Measurements from ENCODE around the gene SERPINB7.

The SERPINB7 gene

GRCh38 chr18:63787673-63788072 lies 12.5 kb downstream of the SERPINB7 start:
- H3K27me3 ChIP-seq (ENCODE audit: insufficient read depth, low read length), result no peaks in the 10 kb centered on the region
- H2BK12ac ChIP-seq (ENCODE audit: low read length), result no peak overlapping the region
- no peak overlapping the region for H2BK120ac ChIP-seq (ENCODE audit: insufficient read depth, low read length, poor library complexity)
- no peak for DNase-seq
- H3K79me1 ChIP-seq (ENCODE audit: low read length), result no peaks in the 10 kb centered on the region
- H4K12ac ChIP-seq (ENCODE audit: low read depth, low read length), result no peak overlapping the region
- H3K36me3 ChIP-seq (ENCODE audit: control insufficient read depth in 1 of 2, insufficient read depth in 2 of 2, low read length in 2 of 2), result no peaks in the 10 kb centered on the region
- H3K9me3 ChIP-seq (ENCODE audit: insufficient read depth, low read depth, low read length), result no peaks in the 10 kb centered on the region
- H3K14ac ChIP-seq (ENCODE audit: low read length), result no peak overlapping the region
- no peak overlapping the region for H3K23ac ChIP-seq (ENCODE audit: low read length)
- H3K4ac ChIP-seq (ENCODE audit: low read depth, low read length), result no peak overlapping the region
- no peak overlapping the region for H3K18ac ChIP-seq (ENCODE audit: low read length)
- no peaks in the 10 kb centered on the region for H3K79me2 ChIP-seq (ENCODE audit: control insufficient read depth, insufficient read depth, low read length, poor library complexity)
- WGBS (ENCODE audit: extremely low coverage, insufficient coverage, insufficient read length), result no CpG with 5 or more reads among the region's 4 CpGs
- H3K4me2 ChIP-seq (ENCODE audit: low read length), result no peak overlapping the region
- H3K4me1 ChIP-seq (ENCODE audit: control insufficient read depth in 1 of 2, insufficient read depth in 2 of 2, low read length in 2 of 2), result no peaks in the 10 kb centered on the region
- no peak overlapping the region for H2BK5ac ChIP-seq (ENCODE audit: low read depth, low read length, poor library complexity)
- H3K27ac ChIP-seq (ENCODE audit: low read depth, low read length), result no peak overlapping the region
- no peak overlapping the region for H2AK5ac ChIP-seq (ENCODE audit: low read length)
- H2AFZ ChIP-seq (ENCODE audit: insufficient read depth, low read length, poor library complexity), result no peak overlapping the region
- H4K91ac ChIP-seq (ENCODE audit: low read depth, low read length), result no peak overlapping the region
- no peak overlapping the region for H4K8ac ChIP-seq (ENCODE audit: low read depth, low read length)
- H3K4me3 ChIP-seq (ENCODE audit: low read depth, low read length), result no peak overlapping the region
- no peak overlapping the region for H3K9ac ChIP-seq (ENCODE audit: low read length)

- peak; percentile 50 to 69 for DNase-seq
- no peak overlapping the region for H3K9ac ChIP-seq (ENCODE audit: low read length)
- H2BK12ac ChIP-seq (ENCODE audit: low read length), result no peak overlapping the region
- H3K27me3 ChIP-seq (ENCODE audit: insufficient read depth, low read length), result no peaks in the 10 kb centered on the region
- H3K23ac ChIP-seq (ENCODE audit: low read length), result no peak overlapping the region
- no peak overlapping the region for H2AFZ ChIP-seq (ENCODE audit: insufficient read depth, low read length, poor library complexity)
- H3K79me1 ChIP-seq (ENCODE audit: low read length), result no peaks in the 10 kb centered on the region
- H4K12ac ChIP-seq (ENCODE audit: low read depth, low read length), result no peak overlapping the region
- no peak overlapping the region for H4K91ac ChIP-seq (ENCODE audit: low read depth, low read length)
- H4K8ac ChIP-seq (ENCODE audit: low read depth, low read length), result no peak overlapping the region
- no peaks in the 10 kb centered on the region for H3K4me1 ChIP-seq (ENCODE audit: control insufficient read depth in 1 of 2, insufficient read depth in 2 of 2, low read length in 2 of 2)
- WGBS (ENCODE audit: extremely low coverage, insufficient coverage, insufficient read length), result no CpG with 5 or more reads among the region's 3 CpGs
- no peaks in the 10 kb centered on the region for H3K36me3 ChIP-seq (ENCODE audit: control insufficient read depth in 1 of 2, insufficient read depth in 2 of 2, low read length in 2 of 2)
- no peaks in the 10 kb centered on the region for H3K79me2 ChIP-seq (ENCODE audit: control insufficient read depth, insufficient read depth, low read length, poor library complexity)
- no peak overlapping the region for H3K4me2 ChIP-seq (ENCODE audit: low read length)
- H3K27ac ChIP-seq (ENCODE audit: low read depth, low read length), result no peak overlapping the region
- H3K18ac ChIP-seq (ENCODE audit: low read length), result no peak overlapping the region
- H2BK120ac ChIP-seq (ENCODE audit: insufficient read depth, low read length, poor library complexity), result no peak overlapping the region
- no peak overlapping the region for H2AK5ac ChIP-seq (ENCODE audit: low read length)
- H2BK5ac ChIP-seq (ENCODE audit: low read depth, low read length, poor library complexity), result no peak overlapping the region
- no peak overlapping the region for H3K4ac ChIP-seq (ENCODE audit: low read depth, low read length)
- H3K14ac ChIP-seq (ENCODE audit: low read length), result no peak overlapping the region
- no peak overlapping the region for H3K4me3 ChIP-seq (ENCODE audit: low read depth, low read length)
- H3K9me3 ChIP-seq (ENCODE audit: insufficient read depth, low read depth, low read length), result no peaks in the 10 kb centered on the region
These were observed 13.4 kb downstream of the SERPINB7 start for GRCh38 chr18:63788447-63789096.

- Histone ChIP-seq H3K14ac (ENCODE audit: low read length) (no peak overlapping the region), H3K4me1 (ENCODE audit: control insufficient read depth in 1 of 2, insufficient read depth in 2 of 2, low read length in 2 of 2) (no peaks in the 10 kb centered on the region), H2AFZ (ENCODE audit: insufficient read depth, low read length, poor library complexity) (no peak overlapping the region), H2AK5ac (ENCODE audit: low read length) (no peak overlapping the region), H3K27ac (ENCODE audit: low read depth, low read length) (no peak overlapping the region), H3K4ac (ENCODE audit: low read depth, low read length) (no peak overlapping the region), H3K4me3 (ENCODE audit: low read depth, low read length) (no peak overlapping the region), H2BK12ac (ENCODE audit: low read length) (no peak overlapping the region), H3K18ac (ENCODE audit: low read length) (no peak overlapping the region), H3K23ac (ENCODE audit: low read length) (no peak overlapping the region), H2BK5ac (ENCODE audit: low read depth, low read length, poor library complexity) (no peak overlapping the region), H3K9ac (ENCODE audit: low read length) (no peak overlapping the region), H3K79me1 (ENCODE audit: low read length) (no peaks in the 10 kb centered on the region), H4K8ac (ENCODE audit: low read depth, low read length) (no peak overlapping the region), H3K36me3 (ENCODE audit: control insufficient read depth in 1 of 2, insufficient read depth in 2 of 2, low read length in 2 of 2) (no peaks in the 10 kb centered on the region), H4K12ac (ENCODE audit: low read depth, low read length) (no peak overlapping the region), H2BK120ac (ENCODE audit: insufficient read depth, low read length, poor library complexity) (no peak overlapping the region), H3K9me3 (ENCODE audit: insufficient read depth, low read depth, low read length) (no peaks in the 10 kb centered on the region), H4K91ac (ENCODE audit: low read depth, low read length) (no peak overlapping the region), H3K27me3 (ENCODE audit: insufficient read depth, low read length) (no peaks in the 10 kb centered on the region), H3K4me2 (ENCODE audit: low read length) (no peak overlapping the region), H3K79me2 (ENCODE audit: control insufficient read depth, insufficient read depth, low read length, poor library complexity) (no peaks in the 10 kb centered on the region)
- no peak for DNase-seq
- no CpG with 5 or more reads among the region's 2 CpGs for WGBS (ENCODE audit: extremely low coverage, insufficient coverage, insufficient read length)
These were observed 14.1 kb downstream of the SERPINB7 start for GRCh38 chr18:63789327-63789726.

- no peak overlapping the region for H3K4me2 ChIP-seq (ENCODE audit: low read length)
- H3K79me1 ChIP-seq (ENCODE audit: low read length), result no peaks in the 10 kb centered on the region
- no peak overlapping the region for H4K12ac ChIP-seq (ENCODE audit: low read depth, low read length)
- no peaks in the 10 kb centered on the region for H3K4me1 ChIP-seq (ENCODE audit: control insufficient read depth in 1 of 2, insufficient read depth in 2 of 2, low read length in 2 of 2)
- H3K79me2 ChIP-seq (ENCODE audit: control insufficient read depth, insufficient read depth, low read length, poor library complexity), result no peaks in the 10 kb centered on the region
- H3K27ac ChIP-seq (ENCODE audit: low read depth, low read length), result no peak overlapping the region
- H2AFZ ChIP-seq (ENCODE audit: insufficient read depth, low read length, poor library complexity), result no peak overlapping the region
- H3K9ac ChIP-seq (ENCODE audit: low read length), result no peak overlapping the region
- H3K27me3 ChIP-seq (ENCODE audit: insufficient read depth, low read length), result no peaks in the 10 kb centered on the region
- H2BK120ac ChIP-seq (ENCODE audit: insufficient read depth, low read length, poor library complexity), result no peak overlapping the region
- WGBS (ENCODE audit: extremely low coverage, insufficient coverage, insufficient read length), result no CpG with 5 or more reads among the region's 4 CpGs
- no peak overlapping the region for H4K8ac ChIP-seq (ENCODE audit: low read depth, low read length)
- DNase-seq, result peak; percentile 70 to 92
- H3K4me3 ChIP-seq (ENCODE audit: low read depth, low read length), result no peak overlapping the region
- H3K9me3 ChIP-seq (ENCODE audit: insufficient read depth, low read depth, low read length), result no peaks in the 10 kb centered on the region
- H3K36me3 ChIP-seq (ENCODE audit: control insufficient read depth in 1 of 2, insufficient read depth in 2 of 2, low read length in 2 of 2), result no peaks in the 10 kb centered on the region
- H2BK5ac ChIP-seq (ENCODE audit: low read depth, low read length, poor library complexity), result no peak overlapping the region
- H2BK12ac ChIP-seq (ENCODE audit: low read length), result no peak overlapping the region
- no peak overlapping the region for H3K4ac ChIP-seq (ENCODE audit: low read depth, low read length)
- no peak overlapping the region for H3K14ac ChIP-seq (ENCODE audit: low read length)
- no peak overlapping the region for H3K18ac ChIP-seq (ENCODE audit: low read length)
- no peak overlapping the region for H3K23ac ChIP-seq (ENCODE audit: low read length)
- no peak overlapping the region for H2AK5ac ChIP-seq (ENCODE audit: low read length)
- H4K91ac ChIP-seq (ENCODE audit: low read depth, low read length), result no peak overlapping the region
These were observed 20.4 kb downstream of the SERPINB7 start for GRCh38 chr18:63795606-63796005.

All from trophoblast cell (in vitro differentiated cells and primary cell).